Testis (tissue), 3 donors: ENCODE data around the gene DSP. TPM values are rescaled to one million over a fixed set of nuclear protein-coding genes. Genes with fewer than 3 reads are reported as not detected.

Experiments
- DNase-seq: peaks from one replicate; pipeline ENCODE4 v3.0.0-alpha.2; 2019
- H3K27ac ChIP-seq, 2 donors: fragments of 200-600 bp; sonication (generic); one replicate each; pipeline ENCODE4 v1.5.1; 2019
- H3K27me3 ChIP-seq: fragments of 200-600 bp; sonication (generic); one replicate; pipeline ENCODE4 v1.5.1; 2019
- H3K36me3 ChIP-seq: fragments of 200-600 bp; sonication (generic); one replicate; pipeline ENCODE4 v1.5.1; 2017; ENCODE audit warnings: low read depth; ENCODE audit errors: missing control alignments
- H3K4me1 ChIP-seq: fragments of 200-600 bp; sonication (generic); one replicate; pipeline ENCODE4 v1.5.1; 2019
- H3K4me3 ChIP-seq, 2 donors: fragments of 200-600 bp; sonication (generic); one replicate each; pipeline ENCODE4 v1.5.1; 2017 to 2019
- H3K9me3 ChIP-seq: fragments of 200-600 bp; sonication (generic); one replicate; pipeline ENCODE4 v1.5.1; 2017
- POLR2A ChIP-seq: fragments of 450-650 bp; IDR thresholded peaks from one replicate; pipeline ENCODE4 v1.6.1; 2017; ENCODE audit warnings: antibody characterized with exemption, mild to moderate bottlenecking, moderate library complexity
- WGBS, 2 donors: methylation state at CpG; one replicate each; pipeline ENCODE4 v1.1.5; 2018; 5-methylcytosine and 5-hydroxymethylcytosine counted together
- intact Hi-C: fragments of 100-400 bp; cut with DNase I; formaldehyde crosslinking; loops from one replicate; pipeline ENCODE4 v1.15.1; 2023; ENCODE audit warnings: low total_unique reads
- polyA plus RNA-seq: library from polyadenylated mRNA; stranded (reverse); fragments of 350-450 nt; fragmentation: Illumina TruSeq; extraction: RNeasy Lipid Tissue Mini Kit (QIAGEN cat#74804); gene quantifications from one replicate; pipeline ENCODE4 v1.2.3, GENCODE V29; 2014; ENCODE audit warnings: low read depth, low replicate concordance; ENCODE audit not compliant: insufficient read depth
- total RNA-seq, 2 donors: library from RNA; depleted of rRNA; stranded (reverse); fragments of >200 nt; gene quantifications; one replicate each; pipeline ENCODE4 v1.2.3, GENCODE V29; 2016
- TF ChIP-seq, protein P1 (sequence below), 3 experiments: fragments of 450-650 bp in 2 of 3; fragments of 200-600 bp in 1 of 3; sonication (generic) in 1 of 3; IDR thresholded peaks; one replicate each; pipeline ENCODE4 v1.5.1; 2016 to 2019; ENCODE audit warnings: antibody characterized with exemption in 3 of 3, mild to moderate bottlenecking in 2 of 3, moderate library complexity in 1 of 3

DSP gene
- total and polyA plus RNA-seq, 3 donors from 2014 or later = 3.6 to 4.5 (median 4.1) TPM

DNA sequence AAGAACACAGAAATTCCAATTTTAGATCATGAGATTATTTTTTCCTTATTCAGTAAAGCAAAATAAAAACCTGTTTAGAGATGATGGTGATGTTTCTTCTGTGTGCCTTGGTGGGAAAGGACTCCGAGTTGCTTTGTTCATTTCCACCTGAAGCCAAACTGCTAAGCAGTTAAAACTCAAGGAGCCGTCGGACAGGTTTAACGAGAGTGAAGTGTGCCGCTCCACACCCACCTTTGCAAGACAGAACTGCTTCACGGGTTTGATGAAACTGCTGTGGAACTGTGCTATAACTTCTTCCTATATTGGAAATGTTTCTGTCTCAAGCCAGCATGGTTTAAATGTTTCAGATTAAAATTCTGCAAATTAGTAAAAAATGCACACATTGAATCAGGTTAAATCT lies 9.2 kb upstream of the DSP start:
- DNase-seq = no peak
- intact Hi-C loops = no loop called here
- Histone ChIP-seq H3K36me3 (no peaks in the 10 kb centered on the region), H3K4me3 (no peak overlapping the region), H3K4me1 (no peaks in the 10 kb centered on the region), H3K27me3 (no peaks in the 10 kb centered on the region), H3K27ac (no peak overlapping the region), H3K9me3 (no peaks in the 10 kb centered on the region)
- 63 to 65% methylated on average over 6 of the region's 6 CpGs for WGBS, 2 donors
- TF ChIP-seq, protein P1, sequence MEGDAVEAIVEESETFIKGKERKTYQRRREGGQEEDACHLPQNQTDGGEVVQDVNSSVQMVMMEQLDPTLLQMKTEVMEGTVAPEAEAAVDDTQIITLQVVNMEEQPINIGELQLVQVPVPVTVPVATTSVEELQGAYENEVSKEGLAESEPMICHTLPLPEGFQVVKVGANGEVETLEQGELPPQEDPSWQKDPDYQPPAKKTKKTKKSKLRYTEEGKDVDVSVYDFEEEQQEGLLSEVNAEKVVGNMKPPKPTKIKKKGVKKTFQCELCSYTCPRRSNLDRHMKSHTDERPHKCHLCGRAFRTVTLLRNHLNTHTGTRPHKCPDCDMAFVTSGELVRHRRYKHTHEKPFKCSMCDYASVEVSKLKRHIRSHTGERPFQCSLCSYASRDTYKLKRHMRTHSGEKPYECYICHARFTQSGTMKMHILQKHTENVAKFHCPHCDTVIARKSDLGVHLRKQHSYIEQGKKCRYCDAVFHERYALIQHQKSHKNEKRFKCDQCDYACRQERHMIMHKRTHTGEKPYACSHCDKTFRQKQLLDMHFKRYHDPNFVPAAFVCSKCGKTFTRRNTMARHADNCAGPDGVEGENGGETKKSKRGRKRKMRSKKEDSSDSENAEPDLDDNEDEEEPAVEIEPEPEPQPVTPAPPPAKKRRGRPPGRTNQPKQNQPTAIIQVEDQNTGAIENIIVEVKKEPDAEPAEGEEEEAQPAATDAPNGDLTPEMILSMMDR (IDR thresholded peaks at IDR 0.05) = no peak

DNA sequence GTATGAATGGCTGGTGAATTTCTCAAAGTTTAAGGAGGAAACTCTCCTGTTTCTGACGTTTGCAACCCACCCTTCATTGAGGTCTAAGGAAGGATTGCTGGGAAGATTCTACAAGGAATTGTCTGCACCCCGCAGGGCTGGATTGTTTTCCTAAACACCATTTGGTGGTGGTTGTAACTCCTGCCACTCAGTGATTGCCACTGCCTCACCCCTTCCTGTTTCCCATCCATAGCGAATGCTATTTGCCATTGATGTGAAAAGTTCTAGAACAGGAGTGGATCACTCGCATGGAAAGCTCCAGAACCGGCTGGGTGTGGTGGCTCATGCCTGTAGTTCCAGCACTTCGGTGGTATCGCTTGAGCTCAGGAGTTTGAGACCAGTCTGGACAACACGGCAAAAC lies 8.7 kb upstream of the DSP start:
- intact Hi-C loops = no loop called here
- WGBS, 2 donors = 68 to 72% methylated on average over 8 of the region's 8 CpGs
- Histone ChIP-seq H3K27ac (no peak overlapping the region), H3K36me3 (no peaks in the 10 kb centered on the region), H3K4me3 (no peak overlapping the region), H3K9me3 (no peaks in the 10 kb centered on the region), H3K4me1 (no peaks in the 10 kb centered on the region), H3K27me3 (no peaks in the 10 kb centered on the region)
- DNase-seq = no peak
- TF ChIP-seq, protein P1 (IDR thresholded peaks at IDR 0.05) = no peak
- TF ChIP-seq POLR2A = no peak

DNA sequence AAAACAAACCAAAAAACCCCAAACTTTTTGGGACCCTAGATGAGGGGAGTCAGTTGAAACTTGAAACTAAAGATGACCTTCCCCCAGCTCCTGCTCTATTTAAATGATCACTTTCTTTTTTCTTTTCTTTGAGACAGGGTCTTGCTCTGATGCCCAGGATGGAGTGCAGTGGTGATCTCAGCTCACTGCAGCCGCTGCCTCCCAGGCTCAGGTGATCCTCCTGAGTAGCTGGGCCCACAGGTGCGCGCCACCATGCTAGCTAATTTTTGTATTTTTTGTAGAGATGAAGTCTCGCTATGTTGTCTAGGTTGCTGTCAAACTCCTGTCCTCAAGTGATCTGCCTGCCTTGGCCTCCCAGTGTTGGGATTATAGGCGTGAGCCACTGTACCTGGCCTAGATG lies 7.3 kb upstream of the DSP start:
- Histone ChIP-seq H3K4me1 (no peaks in the 10 kb centered on the region), H3K27ac (no peak overlapping the region), H3K27me3 (no peaks in the 10 kb centered on the region), H3K9me3 (no peaks in the 10 kb centered on the region), H3K36me3 (no peaks in the 10 kb centered on the region), H3K4me3 (no peak overlapping the region)
- intact Hi-C loops = no loop called here
- 92 to 96% methylated on average over 5 of the region's 5 CpGs for WGBS, 2 donors
- TF ChIP-seq POLR2A = no peak
- TF ChIP-seq, protein P1 (IDR thresholded peaks at IDR 0.05) = no peak
- no peak for DNase-seq

DNA sequence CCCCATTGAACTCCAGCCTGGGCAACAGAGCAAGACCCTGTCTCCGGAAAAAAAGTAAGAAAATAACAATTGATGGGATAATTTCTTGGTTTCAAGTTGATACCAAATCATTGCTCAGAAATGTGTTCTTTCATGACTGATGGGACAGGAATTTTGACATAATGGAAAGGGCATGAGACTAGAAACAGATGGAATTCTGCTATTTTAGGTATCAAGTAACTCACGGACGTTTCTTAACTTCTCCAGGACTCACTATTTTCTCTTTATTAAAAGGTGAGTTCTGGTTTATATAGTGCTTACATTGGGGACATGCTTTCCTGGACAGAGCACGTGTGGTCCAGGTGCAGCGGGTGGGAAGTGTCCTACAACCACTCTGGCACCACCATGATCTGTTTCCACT lies 6.0 kb upstream of the DSP start:
- H3K9me3 ChIP-seq = no peaks in the 10 kb centered on the region
- TF ChIP-seq, protein P1 (IDR thresholded peaks at IDR 0.05) = no peak
- TF ChIP-seq POLR2A = no peak
- 90 to 95% methylated on average over 5 of the region's 5 CpGs for WGBS, 2 donors
- H3K36me3 ChIP-seq = no peaks in the 10 kb centered on the region
- H3K27ac ChIP-seq = no peak overlapping the region
- H3K27me3 ChIP-seq = no peaks in the 10 kb centered on the region
- no peak overlapping the region for H3K4me3 ChIP-seq
- intact Hi-C loops = no loop called here
- H3K4me1 ChIP-seq = no peaks in the 10 kb centered on the region
- DNase-seq = no peak

DNA sequence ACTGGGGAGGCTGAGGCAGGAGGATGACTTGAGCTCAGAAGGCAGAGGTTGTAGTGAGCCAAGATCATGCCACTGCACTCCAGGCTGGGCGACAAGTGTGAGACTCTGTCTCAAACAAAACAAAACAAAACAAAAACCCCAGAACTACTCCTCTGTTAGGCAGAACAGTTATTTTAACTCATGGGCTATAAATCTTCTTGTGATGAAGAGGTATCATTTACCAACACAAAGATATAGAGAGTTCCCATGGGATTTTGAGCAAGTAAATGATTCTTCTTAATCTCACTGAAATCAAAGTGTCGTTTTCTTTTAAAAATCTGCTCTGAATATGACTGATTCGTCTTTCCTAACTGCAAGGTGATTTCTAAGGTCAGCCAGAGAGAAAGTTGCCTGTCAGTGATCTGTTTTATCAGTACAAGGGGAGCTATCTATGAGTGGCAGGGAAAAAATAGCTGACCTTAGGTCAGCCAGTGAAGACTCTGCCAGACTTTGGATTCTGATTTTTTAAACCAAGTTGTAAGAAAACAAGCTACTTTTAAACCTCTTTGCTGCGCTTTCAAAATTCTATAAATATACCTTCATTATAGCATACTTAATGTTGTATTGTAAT lies 3.8 kb upstream of the DSP start:
- Histone ChIP-seq H3K9me3 (no peaks in the 10 kb centered on the region), H3K4me1 (peaks cover 6% of the 10 kb centered on the region), H3K36me3 (no peaks in the 10 kb centered on the region), H3K27me3 (no peaks in the 10 kb centered on the region), H3K4me3 (no peak overlapping the region), H3K27ac (no peak overlapping the region)
- intact Hi-C loops = no loop called here
- DNase-seq = no peak
- TF ChIP-seq, protein P1 (IDR thresholded peaks at IDR 0.05) = no peak
- no peak for TF ChIP-seq POLR2A
- 59 to 68% methylated on average over 4 of the region's 4 CpGs for WGBS, 2 donors
